Measurements from ENCODE around the gene FETUB.

FETUB gene

GRCh38 chr3:186636536-186636935 lies 3.7 kb upstream of the FETUB start:
- no peak for DNase-seq (ENCODE audit: low read depth)

DNA sequence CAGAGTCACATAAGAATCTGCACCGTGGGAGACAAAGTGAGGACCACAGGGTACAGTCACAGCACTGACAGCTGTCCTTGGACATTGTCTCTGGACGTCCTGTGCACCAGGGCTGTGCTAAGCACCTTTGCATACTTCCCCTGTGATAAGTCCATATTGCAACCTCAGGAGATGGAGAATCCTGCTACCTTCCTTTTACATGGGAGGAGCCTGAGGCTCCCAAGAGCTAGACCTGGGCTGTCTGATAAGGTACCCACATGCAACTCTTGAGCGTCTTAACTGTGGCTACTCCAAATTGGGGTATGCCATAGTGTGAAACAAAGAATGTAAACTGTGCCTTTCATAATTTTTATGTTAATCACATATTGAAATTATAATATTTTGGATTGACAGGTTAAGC lies 2.5 kb upstream of the FETUB start:
- no peak for DNase-seq (ENCODE audit: low read depth)

- no peak for DNase-seq (ENCODE audit: low read depth)
These were observed 1.9 kb upstream of the FETUB start for GRCh38 chr3:186638259-186638658.

DNA sequence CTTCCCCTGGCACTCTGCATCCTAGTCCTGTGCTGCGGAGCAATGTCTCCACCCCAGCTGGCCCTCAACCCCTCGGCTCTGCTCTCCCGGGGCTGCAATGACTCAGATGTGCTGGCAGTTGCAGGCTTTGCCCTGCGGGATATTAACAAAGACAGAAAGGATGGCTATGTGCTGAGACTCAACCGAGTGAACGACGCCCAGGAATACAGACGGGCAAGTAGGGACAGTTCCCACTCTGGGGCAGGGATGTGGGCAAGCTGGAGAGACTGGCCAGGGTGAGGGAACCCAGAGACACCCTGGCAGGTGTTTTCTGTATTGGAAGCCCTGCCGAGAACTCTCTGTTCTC lies 247 bp downstream of the FETUB start:
- DNase-seq (ENCODE audit: low read depth) = peak; percentile 56

DNA sequence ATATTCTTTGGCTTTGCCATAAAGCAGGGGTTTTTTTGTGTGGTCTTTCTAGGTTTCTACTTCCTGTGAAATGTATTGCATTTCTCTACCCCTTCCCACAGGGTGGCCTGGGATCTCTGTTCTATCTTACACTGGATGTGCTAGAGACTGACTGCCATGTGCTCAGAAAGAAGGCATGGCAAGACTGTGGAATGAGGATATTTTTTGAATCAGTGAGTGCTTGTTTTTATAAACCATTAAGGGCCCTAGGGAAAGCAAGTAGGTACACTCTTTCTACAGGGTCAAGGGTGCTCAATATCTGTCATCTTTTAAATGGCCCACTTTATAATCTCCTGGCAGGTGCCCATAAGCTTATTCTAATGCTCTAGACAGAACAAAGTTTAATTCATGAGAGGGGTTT lies 730 bp downstream of the FETUB start:
- DNase-seq (ENCODE audit: low read depth) = no peak

- no peak for DNase-seq (ENCODE audit: low read depth)
These were observed 1.8 kb downstream of the FETUB start for GRCh38 chr3:186642014-186642413.

- DNase-seq (ENCODE audit: low read depth) = no peak
These were observed 3.3 kb downstream of the FETUB start for GRCh38 chr3:186643493-186643892.

- DNase-seq (ENCODE audit: low read depth) = no peak
These were observed 4.5 kb downstream of the FETUB start for GRCh38 chr3:186644683-186645082.

- no peak for DNase-seq (ENCODE audit: low read depth)
These were observed 5.9 kb downstream of the FETUB start for GRCh38 chr3:186646106-186646505.

DNA sequence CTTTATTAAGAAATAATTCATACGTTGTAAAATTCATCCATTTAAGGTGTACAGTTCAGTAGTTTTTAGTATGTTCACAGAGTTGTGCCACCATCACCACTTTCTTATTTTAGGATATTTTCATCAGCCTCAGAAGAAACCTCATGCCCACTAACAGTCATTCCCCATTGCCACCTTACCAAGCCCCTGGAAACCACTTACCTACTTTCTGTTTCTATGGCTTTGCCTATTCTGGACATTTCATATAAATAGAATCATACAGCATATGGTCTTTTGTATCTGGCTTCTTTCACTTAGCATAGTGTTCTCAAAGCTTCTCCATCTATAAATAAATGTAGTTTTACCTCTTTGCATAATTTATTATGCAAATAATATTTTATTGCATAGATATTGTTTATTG lies 6.6 kb downstream of the FETUB start:
- no peak for DNase-seq (ENCODE audit: low read depth)

DNA sequence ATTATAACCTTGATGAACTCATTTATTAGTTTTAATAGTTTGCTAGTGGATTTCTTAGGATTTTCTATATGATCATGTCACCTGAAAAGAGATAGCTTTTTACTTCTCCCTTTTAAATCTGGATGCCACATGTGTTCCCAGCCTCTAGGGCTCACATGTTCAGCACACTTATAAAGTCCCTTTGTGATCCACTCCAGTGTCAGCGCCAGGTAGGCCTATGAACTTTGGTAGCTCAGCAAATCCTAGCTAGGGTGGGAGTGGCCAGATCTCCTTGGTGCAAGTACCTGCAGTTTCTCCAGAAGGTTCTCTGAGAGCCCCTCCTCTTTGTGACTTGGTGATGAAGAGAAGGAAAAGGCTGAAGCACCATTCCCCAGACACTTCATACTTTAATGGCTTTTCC lies 8.7 kb downstream of the FETUB start:
- no peak for DNase-seq (ENCODE audit: low read depth)

GRCh38 chr3:186651678-186652215 lies 11.5 kb downstream of the FETUB start:
- no peak for DNase-seq (ENCODE audit: low read depth)

- no peak for DNase-seq (ENCODE audit: low read depth)
These were observed 13.0 kb downstream of the FETUB start for GRCh38 chr3:186653080-186653707.

DNA sequence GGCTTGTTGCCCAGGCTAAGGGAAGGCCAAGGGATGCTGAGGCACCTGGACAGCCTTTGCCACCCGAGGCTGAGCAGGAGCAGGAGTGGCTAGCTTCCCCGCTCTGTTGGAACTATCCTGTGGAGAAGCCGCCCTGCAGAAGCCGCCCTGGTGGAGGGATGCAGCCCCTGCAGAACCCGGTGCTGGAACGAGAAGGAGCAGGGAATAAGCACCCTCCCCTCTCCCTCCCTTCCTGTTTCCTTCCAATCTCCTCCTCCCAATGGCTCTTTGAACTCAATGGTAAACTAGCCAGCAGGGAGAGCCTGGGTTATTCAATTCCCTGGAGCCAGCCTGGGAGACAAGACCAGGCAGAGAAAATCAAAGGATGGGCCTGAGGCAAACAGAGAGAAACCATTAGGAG lies 13.8 kb downstream of the FETUB start:
- peak; percentile 9 for DNase-seq (ENCODE audit: low read depth)

GRCh38 chr3:186663361-186664118 lies 23.3 kb downstream of the FETUB start:
- no peak for DNase-seq (ENCODE audit: low read depth)

GRCh38 chr3:186664119-186664495 lies 23.9 kb downstream of the FETUB start:
- no peak for DNase-seq (ENCODE audit: low read depth)

DNA sequence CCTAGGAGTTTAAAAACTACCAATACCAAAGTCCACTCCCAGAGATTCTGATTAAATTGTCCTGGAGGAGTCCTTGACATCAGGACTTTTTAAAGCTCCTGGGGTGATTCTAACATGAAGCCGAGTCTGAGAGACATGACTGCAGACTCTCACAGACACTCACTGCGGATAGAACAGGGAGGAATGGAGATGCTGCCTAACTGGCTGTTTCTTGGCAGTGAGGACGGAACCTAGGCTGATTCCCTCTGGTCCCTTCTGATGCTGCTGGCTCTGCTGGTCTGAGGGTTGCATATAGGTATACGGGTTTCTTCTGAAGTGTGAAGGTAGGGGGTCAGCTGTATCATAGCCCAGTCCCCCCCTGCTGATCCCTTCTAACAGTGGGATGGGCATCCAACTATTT lies 24.3 kb downstream of the FETUB start:
- no peak for DNase-seq (ENCODE audit: low read depth)

DNA sequence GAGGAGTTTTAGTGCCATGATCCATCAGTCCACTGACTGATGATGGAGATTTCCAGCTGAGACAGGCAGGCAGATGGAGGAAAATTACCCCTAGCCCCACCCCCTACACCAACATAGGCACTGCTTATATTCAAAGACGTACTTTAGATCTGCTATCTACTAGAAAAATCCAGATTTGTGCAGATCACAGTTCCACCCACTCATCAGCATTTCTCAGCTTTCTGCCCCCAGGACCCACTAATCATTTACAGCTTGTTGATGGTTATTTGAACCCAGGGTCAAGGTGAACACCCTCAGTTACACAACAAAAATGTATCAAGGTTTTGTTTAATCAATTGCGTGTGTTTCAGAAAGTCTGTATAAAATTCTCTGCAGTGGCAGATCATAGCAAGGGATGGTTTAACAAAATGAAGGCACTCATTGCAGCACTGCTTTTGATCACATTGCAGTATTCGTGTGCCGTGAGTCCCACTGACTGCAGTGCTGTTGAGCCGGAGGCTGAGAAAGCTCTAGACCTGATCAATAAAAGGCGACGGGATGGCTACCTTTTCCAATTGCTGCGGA lies 25.5 kb downstream of the FETUB start, which contains the start of gene HRG:
TSS of gene HRG (plus strand) at position 390 of the 564 bp plus-strand sequence. CDS start at position 408, 18 bp downstream.
- DNase-seq (ENCODE audit: low read depth) = no peak

DNA sequence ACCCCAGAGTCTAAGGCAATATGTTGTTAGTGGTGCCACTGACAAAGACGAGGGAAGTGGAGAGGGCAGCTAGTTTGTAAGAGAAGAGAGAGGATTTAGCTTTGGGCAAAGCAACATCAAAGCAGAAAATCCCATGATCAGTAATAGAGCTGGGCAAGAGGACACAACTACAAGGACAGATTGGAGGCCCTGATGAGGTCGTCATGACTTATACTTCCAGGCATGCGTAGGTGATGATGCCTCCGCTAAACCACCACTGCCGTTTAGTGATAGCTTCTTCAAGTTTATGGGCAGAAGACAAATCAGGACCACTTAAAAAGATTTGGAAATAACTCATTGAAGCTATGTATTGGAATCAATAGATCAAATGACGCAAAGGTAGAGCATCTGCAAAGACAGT lies 28.2 kb downstream of the FETUB start:
- no peak for DNase-seq (ENCODE audit: low read depth)

DNA sequence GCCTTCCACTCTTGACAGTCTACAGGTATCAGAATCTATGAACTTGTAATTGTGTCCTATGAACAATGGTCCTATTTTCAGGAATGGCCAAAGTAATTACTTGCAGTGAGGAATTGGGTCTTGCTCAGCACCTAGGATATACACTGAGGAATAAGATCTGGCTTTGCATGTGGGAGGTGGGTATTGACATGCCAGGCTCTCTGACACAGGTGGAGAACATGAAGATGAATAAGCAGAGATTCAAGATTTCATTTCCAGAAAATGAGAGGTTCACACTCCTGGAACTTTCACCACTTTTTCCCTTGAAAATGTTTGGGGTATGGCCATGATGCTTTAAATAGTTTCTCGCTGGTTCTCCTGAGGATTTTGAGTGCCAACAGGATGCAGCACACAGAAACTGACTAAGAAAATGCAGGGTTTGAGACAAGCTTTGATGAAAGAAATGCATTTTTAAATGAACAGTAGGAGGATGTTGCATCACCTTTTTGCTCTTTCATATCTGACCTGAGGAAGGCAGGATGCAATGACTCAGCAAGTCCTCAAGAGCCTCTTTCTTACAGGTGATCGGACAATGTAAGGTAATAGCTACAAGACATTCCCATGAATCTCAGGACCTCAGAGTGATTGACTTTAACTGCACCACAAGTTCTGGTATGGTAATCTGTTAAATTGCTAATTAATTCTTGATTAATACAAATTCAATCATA lies 29.3 kb downstream of the FETUB start:
- DNase-seq (ENCODE audit: low read depth) = peak; percentile 10

- DNase-seq (ENCODE audit: low read depth) = no peak
These were observed 30.0 kb downstream of the FETUB start for GRCh38 chr3:186670155-186670554.

GRCh38 chr3:186671051-186671450 lies 30.9 kb downstream of the FETUB start:
- no peak for DNase-seq (ENCODE audit: low read depth)

- no peak for DNase-seq (ENCODE audit: low read depth)
These were observed 38.4 kb downstream of the FETUB start for GRCh38 chr3:186678604-186679003.

All from ELR (cell line).